Neutrophil (primary cell): ENCODE results near the gene OVCA2.

Experiments
- H3K27ac ChIP-seq: fragments of 200-600 bp; sonication (generic); 2 replicates; pipeline ENCODE4 v1.5.1; 2016; ENCODE audit warnings: mild to moderate bottlenecking, moderate library complexity
- H3K27me3 ChIP-seq: fragments of 200-600 bp; sonication (generic); 2 replicates; pipeline ENCODE4 v1.6.0; 2016; ENCODE audit warnings: mild to moderate bottlenecking
- H3K36me3 ChIP-seq: fragments of 200-600 bp; sonication (generic); 2 replicates; pipeline ENCODE4 v1.5.1; 2017
- H3K4me1 ChIP-seq, 2 experiments: fragments of 200-600 bp in 1 of 2; sonication (generic) in 1 of 2; 1 replicate in 1 of 2; 2 replicates in 1 of 2; pipeline versions ENCODE4 v1.5.1 to v1.6.1; 2013 to 2016; ENCODE audit warnings: low read depth in 1 of 2, low read length in 1 of 2, mild to moderate bottlenecking in 1 of 2, moderate library complexity in 1 of 2; ENCODE audit not compliant: control insufficient read depth in 1 of 2, insufficient read depth in 1 of 2
- H3K4me3 ChIP-seq, 2 experiments: fragments of 200-600 bp in 1 of 2; sonication (generic) in 1 of 2; 1 replicate in 1 of 2; 2 replicates in 1 of 2; pipeline ENCODE4 v1.5.1; 2013 to 2016; ENCODE audit warnings: low read depth in 1 of 2, low read length in 1 of 2, mild to moderate bottlenecking in 1 of 2, moderate library complexity in 1 of 2
- H3K9me3 ChIP-seq: fragments of 200-600 bp; sonication (generic); 2 replicates; pipeline ENCODE4 v1.5.1; 2016
- CTCF ChIP-seq: fragments of 200-600 bp; sonication (generic); IDR thresholded peaks from 2 replicates; pipeline ENCODE4 v1.5.1; 2016; ENCODE audit warnings: antibody characterized with exemption

The OVCA2 gene

DNA sequence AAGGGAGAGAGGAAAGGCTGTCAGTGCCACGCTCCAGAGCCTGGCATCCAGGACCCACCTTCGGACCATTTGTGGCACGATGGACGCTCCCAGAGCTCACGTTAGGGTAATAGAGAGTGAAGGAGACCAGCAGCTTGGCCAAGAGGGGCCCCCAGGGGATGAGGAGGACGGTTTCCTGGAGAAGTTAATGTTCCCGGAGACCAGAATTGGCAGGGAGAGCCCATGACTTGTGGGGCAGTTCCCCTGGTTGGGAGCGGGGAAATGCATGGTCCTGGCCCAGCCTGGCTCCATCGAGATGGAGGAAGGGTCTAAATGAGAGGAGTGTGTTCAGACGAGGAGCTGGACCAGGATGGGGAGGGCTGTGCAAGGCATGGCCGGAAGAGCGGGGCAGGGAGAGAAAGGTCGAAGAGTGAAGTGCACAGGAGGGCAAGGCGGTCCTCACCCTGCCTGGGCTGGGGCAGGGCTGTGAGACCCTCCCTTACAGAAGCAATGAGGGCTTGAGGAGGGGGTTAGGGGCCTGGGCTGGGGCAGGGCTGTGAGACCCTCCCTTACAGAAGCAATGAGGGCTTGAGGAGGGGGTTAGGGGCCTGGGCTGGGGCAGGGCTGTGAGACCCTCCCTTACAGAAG is 10.2 kb downstream of the OVCA2 start:
- Histone ChIP-seq H3K27ac (peak overlapping the region; percentile 8), H3K4me1 (peaks cover 40 to 65% of the 10 kb centered on the region in 2 experiments)

DNA sequence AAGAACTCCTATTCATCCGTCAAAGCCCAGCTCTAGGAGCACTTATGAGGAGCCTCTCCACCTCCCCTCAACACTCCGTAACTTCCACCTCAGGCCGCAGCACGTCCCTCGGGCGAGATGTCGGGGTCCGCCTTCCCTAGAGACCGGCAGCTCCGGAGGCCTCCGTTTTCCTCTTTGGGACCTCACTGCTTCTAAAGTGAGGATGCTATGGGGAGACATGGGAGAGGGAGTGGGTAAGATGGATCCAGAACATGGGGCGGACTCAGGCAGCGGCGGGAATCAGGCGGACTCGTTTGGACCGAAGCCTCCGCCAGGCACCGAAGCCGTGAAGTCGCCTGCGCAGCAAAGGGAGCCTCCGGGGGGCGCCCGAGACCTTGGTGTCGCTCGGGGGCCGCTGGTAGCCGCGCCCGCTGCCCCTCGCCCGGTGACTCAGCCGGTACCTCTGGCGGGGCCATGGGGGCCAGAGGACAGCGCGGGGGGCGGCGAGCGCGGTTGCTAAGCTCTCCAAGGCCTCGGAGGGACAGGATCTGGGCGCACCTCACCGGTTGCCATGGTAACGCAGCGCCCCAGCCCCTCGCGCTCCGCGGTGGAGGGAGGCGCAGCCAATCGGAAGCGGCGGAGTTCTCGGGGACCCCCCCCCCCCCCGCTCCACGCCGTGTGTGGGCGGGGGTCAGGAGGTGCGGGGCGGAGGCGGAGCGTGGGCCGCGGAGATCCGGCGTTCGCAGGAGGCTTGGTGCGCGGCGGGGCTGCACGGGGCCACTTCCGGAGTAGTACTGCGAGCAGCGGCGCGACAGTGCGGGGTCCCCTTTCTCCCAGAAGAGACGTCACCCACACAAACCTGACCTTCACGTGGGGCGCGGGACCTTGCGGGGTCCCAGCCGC is 11.8 kb downstream of the OVCA2 start:
- Histone ChIP-seq H3K27ac (no peak overlapping the region), H3K4me1 (peaks cover 54 to 80% of the 10 kb centered on the region in 2 experiments), H3K27me3 (peaks cover 94% of the 10 kb centered on the region), H3K9me3 (no peaks in the 10 kb centered on the region), H3K4me3 (peak overlapping the region in 1 of 2 experiments; percentile 38), H3K36me3 (no peaks in the 10 kb centered on the region)
- TF ChIP-seq CTCF: no peak

More for the DNA sequence above, 10.2 kb downstream of the OVCA2 start:
- Histone ChIP-seq H3K4me3 (no peak overlapping the region), H3K36me3 (no peaks in the 10 kb centered on the region), H3K9me3 (no peaks in the 10 kb centered on the region), H3K27me3 (peaks cover 93% of the 10 kb centered on the region)
- TF ChIP-seq CTCF: no peak

GRCh38 chr17:2054262-2054511 is 12.4 kb downstream of the OVCA2 start:
- Histone ChIP-seq H3K4me3 (peak overlapping the region in 1 of 2 experiments; percentile 38), H3K27ac (no peak overlapping the region), H3K9me3 (no peaks in the 10 kb centered on the region), H3K36me3 (no peaks in the 10 kb centered on the region), H3K4me1 (peaks cover 52 to 80% of the 10 kb centered on the region in 2 experiments), H3K27me3 (peaks cover 89% of the 10 kb centered on the region)
- TF ChIP-seq CTCF: no peak

GRCh38 chr17:2054512-2055291 is 12.9 kb downstream of the OVCA2 start, which contains the start of gene HIC1:
TSS of gene HIC1 (plus strand) at chr17:2055103. CDS start at chr17:2056691, 1,588 bp downstream.
- peaks cover 84% of the 10 kb centered on the region for H3K27me3 ChIP-seq
- peak within 1 kb of the TSS; percentile 47 to 63 for H3K4me3 ChIP-seq
- H3K27ac ChIP-seq: peak within 1 kb of the TSS; percentile 29
- no peaks in the 10 kb centered on the region for H3K36me3 ChIP-seq
- peak; percentile 95 for TF ChIP-seq CTCF
- H3K4me1 ChIP-seq: peaks cover 52 to 80% of the 10 kb centered on the region in 2 experiments
- no peaks in the 10 kb centered on the region for H3K9me3 ChIP-seq

DNA sequence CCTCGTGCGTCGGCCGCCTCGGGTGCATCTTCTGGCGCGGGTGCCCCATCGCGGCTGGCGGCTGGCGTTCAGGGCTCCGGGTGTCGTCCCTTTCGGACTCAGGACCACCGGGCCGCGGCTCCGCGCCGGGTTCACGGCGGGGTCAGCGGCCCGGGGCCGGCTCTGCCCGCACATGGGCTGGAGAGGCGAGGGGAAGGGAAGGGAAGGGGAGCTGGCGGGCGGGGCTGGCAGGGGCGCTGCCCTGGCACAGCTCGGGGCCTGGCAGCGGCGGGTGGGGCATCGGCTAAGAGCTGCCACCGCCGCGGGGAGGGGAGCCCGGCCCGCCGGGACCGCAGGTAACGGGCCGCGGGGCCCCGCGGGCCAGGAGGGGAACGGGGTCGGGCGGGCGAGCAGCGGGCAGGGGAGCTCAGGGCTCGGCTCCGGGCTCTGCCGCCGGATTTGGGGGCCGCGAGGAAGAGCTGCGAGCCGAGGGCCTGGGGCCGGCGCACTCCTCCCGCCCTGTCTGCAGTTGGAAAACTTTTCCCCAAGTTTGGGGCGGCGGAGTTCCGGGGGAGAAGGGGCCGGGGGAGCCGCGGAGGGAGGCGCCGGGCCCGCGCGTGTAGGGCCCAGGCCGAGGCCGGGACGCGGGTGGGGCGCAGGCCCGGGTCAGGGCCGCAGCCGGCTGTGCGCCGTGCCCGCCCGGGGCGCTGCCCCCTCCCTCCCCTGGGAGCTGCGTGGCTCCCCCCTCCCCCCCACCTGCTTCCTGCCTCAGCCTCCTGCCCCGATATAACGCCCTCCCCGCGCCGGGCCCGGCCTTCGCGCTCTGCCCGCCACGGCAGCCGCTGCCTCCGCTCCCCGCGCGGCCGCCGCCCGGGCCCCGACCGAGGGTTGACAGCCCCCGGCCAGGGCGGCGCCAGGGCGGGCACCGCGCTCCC is 13.7 kb downstream of the OVCA2 start:
- Histone ChIP-seq H3K4me3 (peak overlapping the region; percentile 47 to 63), H3K27me3 (peaks cover 78% of the 10 kb centered on the region), H3K27ac (peak overlapping the region; percentile 60), H3K9me3 (no peaks in the 10 kb centered on the region), H3K36me3 (no peaks in the 10 kb centered on the region), H3K4me1 (peaks cover 60 to 84% of the 10 kb centered on the region in 2 experiments)
- TF ChIP-seq CTCF: no peak
